HG02938 (cell line): ENCODE results near the gene POU2F1.

Source experiments
- ATAC-seq: cut with Tn5 transposase; IDR thresholded peaks from one replicate; pipeline ENCODE4 v1.9.1; 2021; ENCODE audit warnings: mild to moderate bottlenecking, moderate library complexity; ENCODE audit not compliant: unreplicated experiment

POU2F1 gene

GRCh38 chr1:167357305-167357704, 136.6 kb downstream of the POU2F1 start:
- no peak for ATAC-seq

- no peak for ATAC-seq
These were observed 138.6 kb downstream of the POU2F1 start for GRCh38 chr1:167359295-167359694.

GRCh38 chr1:167360120-167360519, 139.4 kb downstream of the POU2F1 start:
- ATAC-seq: no peak

GRCh38 chr1:167362638-167363037, 142.0 kb downstream of the POU2F1 start:
- no peak for ATAC-seq

GRCh38 chr1:167364826-167365225, 144.1 kb downstream of the POU2F1 start:
- no peak for ATAC-seq

- ATAC-seq: no peak
These were observed 144.7 kb downstream of the POU2F1 start for GRCh38 chr1:167365360-167365759.

- ATAC-seq: no peak
These were observed 147.0 kb downstream of the POU2F1 start for GRCh38 chr1:167367705-167368104.

GRCh38 chr1:167369175-167369574, 148.5 kb downstream of the POU2F1 start:
- no peak for ATAC-seq

GRCh38 chr1:167369933-167370332, 149.2 kb downstream of the POU2F1 start:
- no peak for ATAC-seq

- ATAC-seq: no peak
These were observed 150.3 kb downstream of the POU2F1 start for GRCh38 chr1:167371030-167371429.

GRCh38 chr1:167373398-167373797, 152.7 kb downstream of the POU2F1 start:
- no peak for ATAC-seq

GRCh38 chr1:167373986-167374385, 153.3 kb downstream of the POU2F1 start:
- ATAC-seq: no peak

GRCh38 chr1:167375949-167376348, 155.3 kb downstream of the POU2F1 start:
- ATAC-seq: no peak

GRCh38 chr1:167387251-167387910, 166.7 kb downstream of the POU2F1 start:
- ATAC-seq: no peak

- no peak for ATAC-seq
These were observed 168.3 kb downstream of the POU2F1 start for GRCh38 chr1:167388976-167389375.

- ATAC-seq: no peak
These were observed 171.6 kb downstream of the POU2F1 start for GRCh38 chr1:167392200-167392696.

GRCh38 chr1:167400359-167400953, 179.8 kb downstream of the POU2F1 start:
- ATAC-seq: no peak

- peak; percentile 72 for ATAC-seq
These were observed 180.7 kb downstream of the POU2F1 start for GRCh38 chr1:167401260-167401873.

GRCh38 chr1:167404161-167404888, 183.6 kb downstream of the POU2F1 start:
- no peak for ATAC-seq

- no peak for ATAC-seq
These were observed 184.2 kb downstream of the POU2F1 start for GRCh38 chr1:167404908-167405307.

GRCh38 chr1:167408355-167408754, 187.7 kb downstream of the POU2F1 start:
- ATAC-seq: no peak
